HepG2 (cell line): ENCODE data around the gene PDIA5. TPM values are rescaled to one million over a fixed set of nuclear protein-coding genes. Genes with fewer than 3 reads are reported as not detected.

ENCODE experiments used
- ATAC-seq: fragments of 200-7000 bp; cut with Tn5 transposase; 3 replicates; pipeline ENCODE4 v1.9.1; 2020; ENCODE audit warnings: mild to moderate bottlenecking, moderate library complexity
- BruUV-seq: library from RNA; stranded (reverse); fragments of 400-500 nt; replicated peaks from 2 replicates; lab custom pipeline; 2021; lab: Mats Ljungman, UMichigan
- CTCF ChIA-PET: fragments of 300-600 bp; formaldehyde crosslinking; extraction: SDS; loops from one replicate; lab custom pipeline; 2021; ENCODE audit warnings: low total read pairs, inconsistent platforms, low intra/inter-chr PET ratio; lab: Yijun Ruan, JAX
- POLR2A ChIA-PET: fragments of 350-600 bp; sonication (Branson Sonifier 250); formaldehyde crosslinking; loops from one replicate; lab custom pipeline; 2020; ENCODE audit warnings: antibody characterized with exemption, inconsistent platforms; lab: Yijun Ruan, JAX
- DNase-seq: peaks from one replicate; pipeline ENCODE4 v3.0.0-alpha.2; 2015; ENCODE audit warnings: low spot score
- FAIRE-seq: peaks from 3 replicates; lab custom pipeline; 2011; peaks lifted over from hg19 to GRCh38; lab: Jason Lieb, UNC
- H2AFZ ChIP-seq: one replicate; pipeline ENCODE4 v1.6.1; 2011; ENCODE audit warnings: low read length, inconsistent platforms
- H3K27ac ChIP-seq: fragments of 300-600 bp; 3 replicates; pipeline ENCODE4 v1.8.0; 2011; ENCODE audit warnings: mixed run types, mild to moderate bottlenecking, mixed read lengths, low read length, inconsistent platforms; ENCODE audit not compliant: insufficient read depth; ENCODE audit errors: extremely low read length
- H3K27me3 ChIP-seq, 2 experiments: fragments of 200-600 bp in 1 of 2; 2 replicates in 1 of 2; 3 replicates in 1 of 2; pipeline versions ENCODE4 v1.6.0 to v1.8.0; 2011; ENCODE audit warnings: low read length in 2 of 2, mild to moderate bottlenecking in 2 of 2, moderate library complexity in 2 of 2, inconsistent platforms in 1 of 2; ENCODE audit not compliant: insufficient read depth in 2 of 2, control insufficient read depth in 1 of 2
- H3K36me3 ChIP-seq, 2 experiments: fragments of 200-600 bp in 1 of 2; replicated peaks in 1 of 2; 2 replicates in 1 of 2; 3 replicates in 1 of 2; pipeline versions ENCODE4 v1.5.1 to v1.8.0; 2011; ENCODE audit warnings: low read length in 2 of 2, inconsistent platforms in 1 of 2; ENCODE audit not compliant: insufficient read depth in 2 of 2, control insufficient read depth in 1 of 2
- H3K4me1 ChIP-seq: 2 replicates; pipeline ENCODE4 v1.5.1; 2012; ENCODE audit warnings: low read length, inconsistent platforms; ENCODE audit not compliant: insufficient read depth
- H3K4me2 ChIP-seq: 2 replicates; pipeline ENCODE4 v1.6.0; 2011; ENCODE audit warnings: low read depth, low read length, inconsistent platforms
- H3K4me3 ChIP-seq, 3 experiments: fragments of 200-600 bp in 1 of 3; sonication (generic), shearing (Covaris generic) in 1 of 3; replicated peaks in 1 of 3; 2 replicates each; pipeline ENCODE4 v1.5.1; 2011 to 2016; ENCODE audit warnings: low read length in 3 of 3, inconsistent platforms in 2 of 3, low read depth in 2 of 3, mild to moderate bottlenecking in 2 of 3, control low read depth in 1 of 3, mixed read lengths in 1 of 3; ENCODE audit not compliant: insufficient read depth in 1 of 3
- H3K79me2 ChIP-seq: one replicate; pipeline ENCODE4 v1.6.1; 2011; ENCODE audit warnings: low read length, inconsistent platforms; ENCODE audit not compliant: insufficient read depth
- H3K9ac ChIP-seq: 2 replicates; pipeline ENCODE4 v1.6.0; 2011; ENCODE audit warnings: mild to moderate bottlenecking, low read depth, low read length, inconsistent platforms; ENCODE audit not compliant: insufficient read depth
- H3K9me3 ChIP-seq: 2 replicates; pipeline ENCODE4 v1.5.1; 2012; ENCODE audit warnings: mild to moderate bottlenecking, low read length
- H4K20me1 ChIP-seq: 2 replicates; pipeline ENCODE4 v1.6.0; 2011; ENCODE audit warnings: inconsistent platforms, mild to moderate bottlenecking, low read length, moderate library complexity; ENCODE audit not compliant: insufficient read depth
- ARHGAP35 ChIP-seq: sonication (generic); formaldehyde crosslinking; IDR thresholded peaks from 2 replicates; pipeline ENCODE4 v1.9.0; 2022; ENCODE audit warnings: mild to moderate bottlenecking, inconsistent platforms, moderate library complexity, missing genetic modification reagents, borderline replicate concordance
- BCL3 ChIP-seq: sonication (generic); formaldehyde crosslinking; IDR thresholded peaks from 2 replicates; pipeline ENCODE4 v1.5.1; 2020; ENCODE audit warnings: mild to moderate bottlenecking, missing genetic modification reagents, moderate library complexity
- CEBPG ChIP-seq: IDR thresholded peaks from 2 replicates; pipeline ENCODE4 v1.6.1; 2016
- FOXO1 ChIP-seq: sonication (generic); formaldehyde crosslinking; IDR thresholded peaks from 2 replicates; pipeline ENCODE4 v1.4.0; 2020; ENCODE audit warnings: missing genetic modification reagents
- FOXP1 ChIP-seq, 2 experiments: fragments of 450-650 bp in 1 of 2; IDR thresholded peaks; 2 replicates each; pipeline ENCODE4 v1.6.1; 2017 to 2018; ENCODE audit warnings: antibody characterized with exemption in 1 of 2
- MTF1 ChIP-seq: sonication (generic); formaldehyde crosslinking; IDR thresholded peaks from 2 replicates; pipeline ENCODE4 v1.5.0; 2020; ENCODE audit warnings: missing genetic modification reagents
- ZNF501 ChIP-seq: sonication (generic); formaldehyde crosslinking; IDR thresholded peaks from 2 replicates; pipeline ENCODE4 v1.5.1; 2020; ENCODE audit warnings: mild to moderate bottlenecking, moderate library complexity, missing genetic modification reagents
- ZNF543 ChIP-seq: sonication (generic); formaldehyde crosslinking; IDR thresholded peaks from 2 replicates; pipeline ENCODE4 v1.4.0; 2020; ENCODE audit warnings: mild to moderate bottlenecking, missing genetic modification reagents
- WGBS: methylation state at CpG from one replicate; pipeline ENCODE4 v1.1.6; 2017; ENCODE audit warnings: low lambda C conversion rate; 5-methylcytosine and 5-hydroxymethylcytosine counted together
- in situ Hi-C: cut with HindIII; loops from 2 replicates; pipeline ENCODE4 v1.10.0; 2017; ENCODE audit warnings: low pct_unique_long_range_greater_than_20kb; ENCODE audit not compliant: extremely low pct_ligation_motif_present
- intact Hi-C: fragments of 100-400 bp; cut with micrococcal nuclease; formaldehyde crosslinking; loops from one replicate; pipeline ENCODE4 v1.10.0; 2022; ENCODE audit not compliant: unreplicated experiment
- polyA plus RNA-seq, 8 experiments: library from polyadenylated mRNA; depleted of rRNA in 3 of 8; stranded (reverse) in 7 of 8; unstranded in 1 of 8; fragments of >200 nt; fragmentation: Illumina TruSeq in 4 of 8; extraction: Trizol in 4 of 8; gene quantifications; 2 replicates each; pipeline versions ENCODE4 v1.2.1 to v1.2.3, GENCODE V29; 2011 to 2016; ENCODE audit warnings: low read depth in 4 of 8, missing spikeins in 1 of 8, mixed read lengths in 1 of 8; ENCODE audit not compliant: insufficient read depth in 1 of 8
- total RNA-seq, 5 experiments: library from RNA; depleted of rRNA; stranded (reverse); fragments of >200 nt; fragmentation: Illumina TruSeq; extraction: Trizol; gene quantifications; 2 replicates each; pipeline ENCODE4 v1.2.3, GENCODE V29; 2016; ENCODE audit warnings: low read depth in 1 of 5
- TF ChIP-seq, protein P1 (sequence below): sonication (generic); formaldehyde crosslinking; IDR thresholded peaks from 2 replicates; pipeline ENCODE4 v1.8.1; 2023; ENCODE audit warnings: missing genetic modification reagents, mild to moderate bottlenecking, borderline replicate concordance
- TF ChIP-seq, protein P2 (sequence below): sonication (generic); formaldehyde crosslinking; IDR thresholded peaks from 2 replicates; pipeline ENCODE4 v1.5.0; 2020; ENCODE audit warnings: missing genetic modification reagents

PDIA5 gene
- total and polyA plus RNA-seq, 2 of the 13 experiments (the other 11 are each of a cell fraction or from before 2014, with no cell fraction given): 51.3 to 74.3 TPM

- Histone ChIP-seq H3K27me3 (peaks cover 0 to 19% of the 10 kb centered on the region in 2 experiments; a peak in 1 of 5 replicates), H3K9ac (no peak overlapping the region), H3K4me3 (no peak overlapping the region), H3K27ac (no peak overlapping the region), H3K79me2 (no peaks in the 10 kb centered on the region), H3K4me1 (peaks cover 6% of the 10 kb centered on the region), H3K9me3 (no peaks in the 10 kb centered on the region), H3K36me3 (no peaks in the 10 kb centered on the region), H4K20me1 (no peaks in the 10 kb centered on the region), H3K4me2 (no peak overlapping the region), H2AFZ (no peak overlapping the region)
- CTCF ChIA-PET: no interaction called here
- ATAC-seq: no peak
- POLR2A ChIA-PET: no interaction called here
- TF ChIP-seq FOXP1 (IDR thresholded peaks at IDR 0.05) (no peak), FOXP1 (CRISPR knock-in tag; IDR thresholded peaks at IDR 0.05) (no peak), ARHGAP35 (CRISPR knock-in tag) (no peak), CEBPG (CRISPR knock-in tag) (no peak), MTF1 (CRISPR knock-in tag) (no peak), ZNF543 (CRISPR knock-in tag) (no peak), ZNF501 (CRISPR knock-in tag) (no peak), FOXO1 (CRISPR knock-in tag) (no peak), BCL3 (CRISPR knock-in tag) (no peak)
- TF ChIP-seq, protein P1, sequence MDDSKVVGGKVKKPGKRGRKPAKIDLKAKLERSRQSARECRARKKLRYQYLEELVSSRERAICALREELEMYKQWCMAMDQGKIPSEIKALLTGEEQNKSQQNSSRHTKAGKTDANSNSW (CRISPR knock-in tag): no peak
- TF ChIP-seq, protein P2, sequence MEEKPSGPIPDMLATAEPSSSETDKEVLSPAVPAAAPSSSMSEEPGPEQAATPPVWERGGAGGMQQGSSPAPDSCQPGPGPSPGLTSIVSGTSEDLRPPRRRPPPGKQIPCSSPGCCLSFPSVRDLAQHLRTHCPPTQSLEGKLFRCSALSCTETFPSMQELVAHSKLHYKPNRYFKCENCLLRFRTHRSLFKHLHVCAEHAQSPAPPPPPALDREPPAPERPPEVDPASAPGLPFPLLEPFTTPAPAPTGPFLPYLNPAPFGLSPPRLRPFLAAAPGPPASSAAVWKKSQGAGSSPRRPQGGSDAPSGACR (CRISPR knock-in tag): no peak
- no TSS peak for BruUV-seq
- no peak for FAIRE-seq
- WGBS: 24% methylated on average over 7 of the region's 7 CpGs
- no peak for DNase-seq
- in situ Hi-C loops: no loop called here
- intact Hi-C loops: no loop called here
These were observed 5.0 kb upstream of the PDIA5 start for GRCh38 chr3:123061856-123062255.
